ENCODE results near the gene SLC16A1.
"Not testable (repeated sequence)": the region's sequence is repeated elsewhere in the genome, so short reads cannot be mapped to it uniquely, and the experiment has no call there.

SLC16A1 gene, protein sequence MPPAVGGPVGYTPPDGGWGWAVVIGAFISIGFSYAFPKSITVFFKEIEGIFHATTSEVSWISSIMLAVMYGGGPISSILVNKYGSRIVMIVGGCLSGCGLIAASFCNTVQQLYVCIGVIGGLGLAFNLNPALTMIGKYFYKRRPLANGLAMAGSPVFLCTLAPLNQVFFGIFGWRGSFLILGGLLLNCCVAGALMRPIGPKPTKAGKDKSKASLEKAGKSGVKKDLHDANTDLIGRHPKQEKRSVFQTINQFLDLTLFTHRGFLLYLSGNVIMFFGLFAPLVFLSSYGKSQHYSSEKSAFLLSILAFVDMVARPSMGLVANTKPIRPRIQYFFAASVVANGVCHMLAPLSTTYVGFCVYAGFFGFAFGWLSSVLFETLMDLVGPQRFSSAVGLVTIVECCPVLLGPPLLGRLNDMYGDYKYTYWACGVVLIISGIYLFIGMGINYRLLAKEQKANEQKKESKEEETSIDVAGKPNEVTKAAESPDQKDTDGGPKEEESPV

DNA sequence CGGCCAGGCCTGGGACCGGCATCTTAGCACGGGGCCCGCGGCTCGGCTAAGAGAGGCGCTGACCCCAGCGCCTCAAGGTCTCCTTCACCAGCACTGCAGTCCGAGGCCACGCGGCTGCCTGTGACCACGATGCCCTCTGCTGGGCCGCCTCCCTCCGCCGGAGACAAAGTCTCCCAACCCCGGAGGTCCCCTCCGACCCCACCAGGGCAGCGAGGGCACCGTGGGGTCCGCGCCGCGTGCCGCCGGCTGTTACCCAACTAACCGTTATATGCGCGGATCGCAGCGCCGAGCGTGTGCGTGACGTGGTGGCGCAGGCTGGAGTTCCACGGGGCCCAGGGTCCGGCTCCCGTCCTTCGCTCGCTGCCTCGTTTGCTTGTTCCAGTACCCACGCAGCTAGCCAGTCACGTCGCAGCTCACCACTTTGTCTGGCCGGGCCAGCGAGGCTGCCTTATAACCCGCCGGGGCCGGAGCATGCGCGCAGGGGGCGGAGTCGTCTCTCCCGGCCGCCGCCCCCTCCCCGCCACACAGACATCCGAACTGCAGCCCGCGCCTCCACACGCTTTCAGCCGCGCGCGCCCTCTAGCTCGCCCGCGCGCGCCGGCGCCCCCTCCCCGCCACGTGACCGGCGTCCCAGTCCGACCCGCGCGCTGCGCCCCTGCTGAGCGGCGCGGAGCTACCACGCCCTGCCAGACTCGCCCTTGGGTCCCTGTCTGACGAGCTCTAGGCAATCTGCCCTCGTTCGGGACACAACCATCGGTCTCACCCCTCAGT, at the start of gene SLC16A1:
SLC16A1 (minus strand) TSS at position 424 of the 771 bp plus-strand sequence. CDS start 26,888 bp downstream, outside the sequence.
- DNase-seq, result peak; percentile 94

DNA sequence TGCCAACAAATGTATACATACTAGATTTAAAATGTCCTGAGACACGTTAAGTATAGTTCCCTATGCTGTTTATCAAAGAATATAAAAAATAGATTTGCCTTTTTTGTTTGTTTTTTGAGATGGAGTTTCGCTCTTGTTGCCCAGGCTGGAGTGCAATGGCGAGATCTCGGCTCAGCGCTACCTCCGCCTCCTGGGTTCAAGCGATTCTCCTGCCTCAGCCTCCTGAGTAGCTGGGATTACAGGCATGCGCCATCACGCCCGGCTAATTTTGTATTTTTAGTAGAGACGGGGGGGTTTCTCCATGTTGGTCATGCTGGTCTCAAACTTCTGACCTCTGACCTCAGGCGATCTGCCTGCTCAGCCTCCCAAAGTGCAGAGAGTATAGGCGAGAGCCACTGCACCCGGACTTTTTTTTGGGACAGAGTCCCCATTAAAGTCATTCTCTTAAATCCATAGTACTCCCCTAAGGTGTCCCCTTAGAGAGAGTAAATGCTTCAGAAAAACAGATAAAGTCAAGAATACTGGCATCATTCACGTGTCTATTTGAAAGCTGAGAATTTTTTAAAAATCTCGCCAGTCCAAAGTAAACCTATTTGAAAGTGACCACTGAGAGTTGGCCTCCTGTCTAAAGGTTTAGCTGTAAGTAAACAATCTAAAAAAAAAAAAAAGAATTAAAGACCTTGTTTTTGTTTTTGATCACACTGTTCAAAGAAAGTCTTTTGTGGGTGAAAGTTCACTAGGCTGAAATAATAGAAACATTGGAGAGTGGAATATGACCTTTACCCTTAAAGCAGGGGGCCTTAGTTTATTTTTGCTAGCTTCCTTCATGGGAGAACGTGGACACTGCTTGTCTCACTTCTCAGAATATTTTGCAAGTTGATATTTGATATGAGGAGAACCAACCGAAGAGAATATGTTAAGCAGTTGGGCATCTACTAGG, 48.0 kb upstream of the SLC16A1 start:
- DNase-seq, result no peak

DNA sequence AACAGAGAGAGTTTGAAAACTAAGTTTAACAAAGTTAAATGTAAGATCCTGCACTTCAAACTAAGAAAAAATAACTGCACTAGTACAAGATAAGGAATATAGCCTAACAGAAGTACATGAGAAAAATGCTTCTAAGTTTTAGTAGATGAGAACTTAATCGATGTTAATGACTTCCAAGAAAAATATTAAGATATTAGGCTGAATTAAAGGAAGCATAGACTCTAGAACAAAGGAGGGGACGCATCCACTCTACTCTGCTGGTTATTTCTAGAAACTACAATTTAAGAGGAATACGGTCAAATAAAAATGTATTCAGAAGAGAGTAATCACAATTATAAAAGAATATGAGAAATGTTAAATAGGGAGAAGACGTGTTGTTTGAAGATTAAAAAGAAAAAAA, 46.3 kb upstream of the SLC16A1 start:
- no peak for DNase-seq

DNA sequence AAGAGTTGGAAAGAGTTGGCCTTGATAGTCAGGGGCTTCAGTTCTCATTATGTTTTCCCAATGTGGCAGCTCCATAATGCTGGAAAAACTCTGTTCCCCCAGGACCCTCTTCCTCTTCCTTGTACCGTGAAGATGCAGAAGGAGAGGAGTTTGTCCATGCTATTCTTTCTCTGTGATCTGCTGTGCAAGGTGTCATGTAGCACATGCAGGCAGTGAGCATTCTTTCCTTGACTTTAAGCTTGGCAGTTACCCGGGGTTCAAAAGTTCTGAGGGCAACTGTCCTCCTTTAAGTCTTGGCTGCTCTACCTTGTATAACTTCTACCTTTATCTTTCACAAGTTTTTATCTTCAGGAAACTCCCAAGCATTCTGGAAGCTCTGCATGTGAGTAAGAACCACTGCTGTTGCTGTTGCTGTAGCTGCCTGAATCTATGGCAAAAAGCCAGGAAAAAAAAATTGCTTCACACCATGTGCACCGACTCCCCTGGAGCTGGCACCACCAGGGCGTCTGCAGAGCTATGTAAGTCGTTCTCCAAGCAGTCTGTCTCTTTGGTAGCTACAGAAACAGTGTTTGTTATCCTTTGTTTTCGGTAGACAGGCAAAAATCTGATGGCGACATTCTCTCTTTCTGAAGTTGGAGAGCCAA, 42.7 kb upstream of the SLC16A1 start:
- no peak for DNase-seq

DNA sequence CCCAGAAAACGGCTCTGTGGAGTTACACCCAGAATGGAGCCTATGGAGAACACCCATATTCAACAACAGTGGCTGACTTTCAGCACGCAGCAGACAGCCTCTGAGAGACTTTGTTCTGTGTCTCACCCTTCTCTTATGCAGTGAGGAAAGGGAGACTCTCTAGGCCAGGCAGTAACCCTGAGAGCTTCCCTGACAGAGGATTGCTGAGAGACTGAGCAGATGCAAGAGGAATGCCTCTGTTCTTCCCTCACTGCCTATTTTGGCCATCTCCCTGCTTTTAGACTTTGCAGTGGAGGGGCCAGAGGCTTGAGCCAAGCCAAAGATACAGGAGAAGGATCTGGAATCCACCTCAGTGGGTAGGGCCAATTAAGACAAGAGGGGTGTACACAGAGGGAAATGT, 41.8 kb upstream of the SLC16A1 start:
- no peak for DNase-seq

DNA sequence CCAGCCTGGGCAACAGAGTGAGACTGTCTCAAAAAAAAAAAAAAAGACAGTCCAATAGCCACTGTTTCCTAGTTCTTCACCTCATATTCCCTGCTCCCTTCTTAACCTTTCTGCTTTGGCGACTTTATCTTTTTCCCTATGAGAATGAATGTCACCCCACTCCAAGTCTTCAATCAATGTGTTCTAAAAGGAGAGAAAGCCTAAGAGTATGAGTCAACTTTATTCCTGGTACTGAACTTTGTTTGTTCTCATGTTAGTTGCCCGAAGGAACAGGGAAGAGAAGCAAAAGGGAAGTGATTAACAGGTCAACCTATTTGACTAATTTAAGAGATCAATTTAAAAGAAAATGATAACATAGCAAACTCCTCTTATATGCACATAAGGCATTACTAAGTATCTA, 39.9 kb upstream of the SLC16A1 start:
- DNase-seq, result no peak

DNA sequence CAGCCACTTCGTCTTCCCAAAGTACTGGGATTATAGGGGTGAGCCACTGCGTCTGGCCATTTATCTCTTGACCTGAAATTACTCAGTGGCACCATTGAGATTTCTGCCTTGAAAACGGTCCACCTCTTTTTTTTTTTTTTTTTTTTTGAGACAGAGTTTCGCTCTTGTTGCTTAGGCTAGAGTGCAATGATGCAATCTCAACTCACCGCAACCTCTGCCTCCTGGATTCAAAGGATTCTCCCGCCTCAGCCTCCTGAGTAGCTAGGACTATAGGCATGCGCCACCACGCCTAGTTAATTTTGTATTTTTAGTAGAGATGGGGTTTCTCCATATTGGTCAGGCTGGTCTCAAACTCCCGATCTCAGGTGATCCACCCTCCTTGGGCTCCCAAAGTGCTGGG, 39.0 kb upstream of the SLC16A1 start:
- not testable (repeated sequence) for DNase-seq

DNA sequence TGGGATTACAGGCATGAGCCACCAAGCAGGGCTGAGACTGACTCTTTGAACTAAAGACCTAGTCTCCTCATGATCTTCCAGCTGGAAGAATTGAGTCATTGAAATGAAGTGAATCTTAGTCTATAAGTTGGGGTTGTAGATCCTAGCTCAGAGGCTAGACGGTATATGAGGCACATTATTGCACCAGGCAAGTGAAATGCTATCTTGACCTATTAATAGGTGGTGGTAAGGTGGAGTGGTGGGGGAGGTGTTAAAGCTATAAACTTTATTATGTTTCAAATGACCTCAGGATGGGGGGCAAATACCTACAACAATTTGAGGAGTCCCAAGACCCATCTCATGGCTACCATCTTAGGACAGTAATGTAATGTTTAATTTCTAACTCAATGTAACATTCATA, 36.8 kb upstream of the SLC16A1 start:
- no peak for DNase-seq

DNA sequence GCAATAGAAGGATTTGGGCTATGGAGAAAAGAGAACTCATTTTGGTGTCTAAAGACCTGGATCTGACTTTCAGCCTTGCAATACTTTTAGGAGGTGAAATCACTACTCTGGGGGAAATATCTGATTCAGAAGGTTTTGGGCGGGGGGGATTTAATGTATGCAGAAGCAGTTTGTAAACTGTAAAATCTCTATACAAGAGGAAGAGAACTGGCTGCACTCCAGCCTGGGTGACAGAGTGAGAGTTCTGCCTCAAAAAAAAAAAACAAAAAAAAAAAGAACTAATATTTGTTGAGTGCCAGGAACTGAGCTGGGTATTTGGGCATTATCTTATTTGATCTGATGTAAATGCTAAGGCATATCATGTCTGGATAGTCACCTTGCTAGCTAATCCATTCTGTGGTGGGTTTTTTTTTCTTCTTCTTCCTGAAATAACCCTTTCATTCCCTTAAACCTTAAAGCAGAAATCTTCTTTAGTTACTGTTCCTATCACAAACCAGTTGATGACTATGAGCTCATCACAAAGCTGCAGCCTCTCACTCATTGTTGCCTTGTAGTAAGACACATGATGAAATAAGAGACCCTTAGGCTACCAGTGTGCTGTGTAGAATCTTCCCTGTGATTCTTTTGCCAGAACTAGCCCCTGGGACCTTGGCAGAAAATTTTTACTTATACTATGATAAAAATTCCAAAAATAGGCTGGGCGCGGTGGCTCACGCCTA, 35.6 kb upstream of the SLC16A1 start:
- no peak for DNase-seq

DNA sequence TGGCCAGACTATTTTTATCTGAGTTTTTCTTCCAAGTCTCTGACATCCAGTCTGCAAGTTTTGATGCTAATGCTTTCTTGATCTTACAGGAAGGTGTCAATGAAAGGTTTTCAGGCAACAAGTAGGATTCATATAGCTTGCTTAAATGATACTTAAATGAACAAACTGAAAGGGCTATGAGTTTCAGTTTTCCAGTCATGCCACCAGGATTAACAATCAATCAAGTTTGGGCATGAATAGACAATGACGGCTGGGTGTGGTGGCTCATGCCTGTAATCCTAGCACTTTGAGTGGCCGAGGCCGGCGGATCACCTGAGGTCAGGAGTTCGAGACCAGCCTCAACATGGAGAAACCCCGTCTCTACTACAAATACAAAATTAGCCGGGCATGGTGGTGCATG, 34.3 kb upstream of the SLC16A1 start:
- DNase-seq, result no peak

DNA sequence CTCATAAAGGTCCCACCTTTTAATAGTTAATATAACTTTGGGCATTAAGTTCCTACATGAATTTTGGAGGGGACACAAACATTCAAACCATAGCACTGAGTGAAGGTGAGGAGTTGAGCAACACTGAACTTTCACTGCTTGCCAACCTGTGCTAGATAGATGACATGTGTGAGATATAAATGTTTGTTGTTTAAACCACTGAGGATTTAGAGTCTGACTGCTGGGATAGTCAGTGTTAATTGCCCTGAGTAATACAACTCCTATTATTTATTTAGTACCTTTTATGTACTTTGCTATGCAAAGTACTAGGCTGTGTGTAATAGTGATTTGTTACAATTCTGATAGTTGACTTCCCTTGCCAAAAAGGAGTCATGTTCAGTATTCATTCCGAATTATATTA, 32.4 kb upstream of the SLC16A1 start:
- DNase-seq, result no peak

DNA sequence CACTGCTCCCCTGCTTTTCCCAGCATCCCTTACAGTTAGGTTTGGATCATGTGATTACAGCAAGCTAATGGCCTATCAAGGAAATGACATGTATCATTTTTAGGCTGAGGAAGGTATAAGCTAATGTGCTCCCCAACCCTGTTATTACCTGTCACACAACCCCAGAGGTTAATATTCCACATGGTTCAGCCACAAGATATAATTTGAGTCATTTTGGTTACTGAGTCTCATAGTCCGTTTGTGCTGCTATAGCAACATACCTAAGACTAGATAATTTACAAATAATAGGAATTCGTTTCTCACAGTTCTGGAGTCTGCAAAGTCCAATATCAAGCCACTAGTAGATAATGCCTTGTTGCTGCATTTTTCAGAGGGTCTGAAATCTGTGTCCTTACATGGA, 29.1 kb upstream of the SLC16A1 start:
- no peak for DNase-seq

DNA sequence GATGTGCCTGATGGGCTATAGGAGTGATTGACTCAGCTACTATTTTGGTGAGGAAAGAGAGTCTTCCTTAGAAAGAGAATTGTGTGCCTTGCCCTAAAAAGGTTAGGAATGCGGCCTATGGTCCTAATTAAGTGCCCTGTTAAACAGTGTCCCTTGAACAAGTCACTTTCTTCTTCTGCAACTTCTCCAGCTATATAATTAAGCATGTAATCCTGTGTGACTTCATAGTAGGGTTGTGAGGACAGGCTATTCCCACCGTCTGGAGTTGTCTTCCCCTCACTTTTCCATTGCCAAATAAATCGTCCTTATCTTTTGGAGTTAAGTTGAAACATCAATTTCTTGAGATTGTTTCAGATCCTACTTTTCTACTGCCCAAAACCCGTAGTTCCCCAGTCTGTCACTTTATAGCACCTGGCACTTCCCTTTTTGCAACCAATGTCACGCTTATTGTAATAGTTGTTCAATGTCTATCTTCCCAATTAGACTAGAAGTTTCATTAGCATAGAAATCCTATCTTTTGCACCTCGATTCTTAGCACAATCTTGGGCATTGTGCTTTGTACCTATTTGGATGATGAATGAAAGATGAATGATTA, 27.6 kb upstream of the SLC16A1 start:
- no peak for DNase-seq

DNA sequence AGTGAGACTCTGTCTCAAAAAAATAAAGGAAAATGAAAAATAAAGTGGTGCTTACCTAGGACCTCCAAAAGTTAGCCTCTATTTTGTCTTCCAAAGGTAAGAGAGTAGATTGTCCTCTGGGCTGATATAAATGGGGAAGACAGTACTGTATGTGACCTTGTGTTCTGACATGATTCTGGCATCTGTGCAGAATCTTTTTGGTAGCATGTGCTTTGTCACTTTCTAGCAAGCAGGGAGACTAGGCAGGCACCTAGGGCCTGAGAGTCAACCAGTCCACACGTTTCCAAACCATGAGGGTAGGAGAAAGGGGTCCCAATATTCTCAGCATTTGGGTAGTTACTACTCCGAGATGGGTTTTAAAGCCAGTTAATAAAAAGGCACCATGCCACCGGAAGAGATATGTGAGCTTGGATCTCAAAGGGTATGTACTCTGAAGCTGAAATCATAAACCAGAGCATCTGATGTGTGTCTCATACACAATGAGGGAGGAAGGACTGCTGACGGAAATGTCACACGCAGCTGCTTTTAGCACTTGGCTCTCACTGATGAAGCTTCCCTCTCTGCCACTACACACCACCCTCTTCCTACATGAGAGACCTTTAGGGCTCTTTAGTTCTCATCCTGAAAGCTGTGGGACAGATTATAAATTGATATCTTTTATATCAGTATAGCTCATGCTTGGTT, 27.0 kb upstream of the SLC16A1 start:
- no peak for DNase-seq

DNA sequence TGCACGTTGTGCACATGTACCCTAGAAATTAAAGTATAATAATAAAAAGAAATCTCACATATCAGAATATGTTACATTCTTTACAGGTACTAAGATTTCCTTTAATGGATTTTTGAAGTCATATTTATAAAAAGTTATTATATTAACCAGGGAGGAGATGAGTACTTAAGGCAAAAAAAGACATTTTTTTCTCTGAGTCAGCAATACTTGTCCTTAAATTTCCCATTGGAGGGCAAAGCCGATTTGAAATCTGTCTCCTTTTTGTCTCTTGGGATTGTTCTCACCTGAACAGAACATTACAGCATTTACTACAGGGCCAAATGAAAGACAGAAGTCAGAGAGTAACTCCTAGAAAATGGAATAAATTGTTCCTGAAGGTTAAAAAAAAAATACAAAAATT, 26.3 kb upstream of the SLC16A1 start:
- no peak for DNase-seq

DNA sequence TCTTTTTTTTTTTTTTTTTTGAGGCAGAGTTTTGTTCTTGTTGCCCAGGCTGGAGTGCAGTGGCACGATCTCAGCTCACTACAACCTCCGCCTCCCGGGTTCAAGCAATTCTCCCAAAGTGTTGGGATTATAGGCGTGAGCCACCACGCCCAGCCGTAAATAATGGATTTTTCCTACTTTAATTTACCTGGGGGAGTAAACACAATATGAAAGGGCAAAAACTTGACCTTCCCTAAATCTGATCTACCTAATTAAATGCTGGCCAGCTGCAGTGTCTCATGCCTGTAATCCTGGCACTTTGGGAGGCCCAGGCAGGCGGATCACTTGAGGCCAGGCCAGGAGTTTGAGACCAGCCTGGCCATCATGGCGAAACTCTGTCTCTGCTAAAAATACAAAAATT, 25.8 kb upstream of the SLC16A1 start:
- not testable (repeated sequence) for DNase-seq

DNA sequence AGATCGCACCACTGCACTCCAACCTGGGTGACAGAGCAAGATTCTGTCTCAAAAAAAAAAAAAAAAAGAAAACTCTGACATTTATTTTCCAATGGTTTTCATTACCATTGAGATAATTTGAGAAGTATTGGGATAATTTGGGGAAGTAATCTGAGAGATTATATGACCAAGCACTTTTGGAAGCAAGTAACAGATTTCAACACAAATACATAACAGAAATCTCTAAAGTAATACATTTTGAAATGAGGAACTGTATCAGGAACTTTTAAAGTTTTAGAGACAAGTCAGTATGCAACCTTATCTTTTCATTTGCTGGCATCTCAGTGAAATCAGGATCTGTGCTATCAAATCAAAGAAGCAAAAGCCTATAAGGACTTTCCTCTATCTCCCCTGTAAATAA, 25.4 kb upstream of the SLC16A1 start:
- DNase-seq, result no peak

DNA sequence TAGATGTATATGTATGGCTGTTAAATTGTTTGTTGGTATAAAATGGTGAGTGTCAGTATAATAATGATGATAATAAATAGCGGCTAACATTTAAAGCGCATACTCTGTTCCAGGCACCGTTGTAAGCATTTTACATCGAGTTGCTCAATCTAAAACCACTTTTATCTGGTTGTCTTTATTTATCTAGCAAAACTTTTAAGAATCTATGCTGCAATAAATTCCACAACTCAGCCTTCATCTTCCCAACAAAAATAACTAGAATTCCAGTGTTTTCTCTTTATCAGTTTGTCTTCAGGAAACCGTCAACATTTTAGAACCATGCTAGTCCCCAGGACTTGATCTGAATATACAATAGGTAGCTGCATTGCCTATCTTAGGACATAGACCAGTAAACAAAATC, 19.3 kb upstream of the SLC16A1 start:
- DNase-seq, result no peak

DNA sequence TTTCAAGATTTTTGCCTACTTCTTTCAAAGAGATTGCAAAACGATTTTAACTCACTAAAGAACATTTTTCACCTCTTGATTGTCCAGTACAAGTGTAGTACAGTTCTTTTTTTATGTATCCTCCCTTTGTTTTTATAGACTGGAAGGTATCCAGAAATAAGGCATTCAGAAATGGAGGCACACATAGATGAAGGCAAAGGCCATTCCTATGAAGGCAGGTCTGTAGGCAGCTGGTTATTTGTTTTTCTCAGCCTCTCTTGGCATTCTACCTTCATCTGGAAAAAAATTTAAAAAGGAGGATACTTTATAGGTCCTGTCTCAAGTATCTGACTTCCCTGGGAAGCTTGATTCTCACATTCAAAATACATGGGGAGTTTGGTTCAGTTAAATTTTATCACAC, 18.6 kb upstream of the SLC16A1 start:
- DNase-seq, result no peak

DNA sequence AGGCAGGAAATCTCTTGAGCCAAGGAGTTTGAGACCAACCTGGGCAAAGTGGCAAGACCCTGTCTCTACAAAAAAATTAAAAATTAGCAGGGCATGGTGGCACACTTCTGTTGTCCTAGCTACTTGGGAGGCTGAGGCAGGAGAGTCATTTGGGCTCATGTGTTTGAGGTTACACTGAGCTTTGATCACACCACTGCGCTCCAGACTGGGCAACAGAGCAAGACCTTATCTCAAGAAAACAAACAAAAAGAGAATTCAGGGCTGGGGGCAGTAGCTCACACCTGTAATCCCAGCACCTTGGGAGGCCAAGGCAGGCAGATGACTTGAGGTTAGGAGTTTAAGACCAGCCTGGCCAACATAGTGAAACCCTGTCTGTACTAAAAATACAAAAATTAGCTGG, 17.8 kb upstream of the SLC16A1 start:
- no peak for DNase-seq

DNA sequence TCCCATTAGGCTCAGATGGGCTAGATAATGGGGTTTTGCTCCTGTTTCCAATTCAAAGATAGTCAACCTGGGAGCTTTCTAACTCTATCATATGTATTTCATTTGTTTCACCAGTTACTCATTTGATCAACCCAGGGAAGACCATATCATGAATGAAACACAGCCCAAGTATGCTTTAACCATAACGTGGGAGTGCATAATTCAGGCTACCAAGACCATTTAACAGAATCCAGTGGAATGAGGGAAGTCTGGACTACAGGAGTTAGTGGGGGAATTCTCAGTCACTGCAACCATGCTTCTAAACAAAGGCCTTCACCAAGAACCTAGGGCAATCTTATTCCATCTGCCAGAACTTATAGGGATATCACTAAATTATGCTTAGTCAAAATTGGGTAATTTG, 15.0 kb upstream of the SLC16A1 start:
- DNase-seq, result no peak
